Measurements from ENCODE around the gene GSC. TPM values are rescaled to one million over a fixed set of nuclear protein-coding genes. Genes with fewer than 3 reads are reported as not detected.
A peak's percentile ranks its signal among the peaks of the same experiment; 100 is the strongest.

Gene GSC
- total and polyA plus RNA-seq, 2 experiments from 2014 or later, result 0.27 to 0.97 TPM

DNA sequence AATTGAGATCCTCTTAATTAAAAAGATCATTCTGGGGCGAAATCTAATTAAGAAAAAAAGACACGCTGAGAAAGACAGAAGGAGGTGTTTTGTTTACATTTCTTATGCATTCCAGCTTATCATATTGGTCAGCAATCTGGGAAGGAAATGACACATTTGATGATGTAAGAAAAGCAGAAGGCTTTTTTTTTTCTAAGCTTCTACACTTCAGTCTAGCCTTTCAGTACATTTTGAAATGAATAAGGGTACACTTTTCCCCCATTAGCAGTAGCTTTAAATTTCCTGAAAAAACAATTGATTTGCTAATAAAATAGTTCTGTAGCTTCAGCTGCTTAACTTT, 5.9 kb upstream of the GSC start (continued):
- TF ChIP-seq CTCF (conservative IDR thresholded peaks at IDR 0.05; ENCODE audit: low read depth in 2 of 2), result no peak

DNA sequence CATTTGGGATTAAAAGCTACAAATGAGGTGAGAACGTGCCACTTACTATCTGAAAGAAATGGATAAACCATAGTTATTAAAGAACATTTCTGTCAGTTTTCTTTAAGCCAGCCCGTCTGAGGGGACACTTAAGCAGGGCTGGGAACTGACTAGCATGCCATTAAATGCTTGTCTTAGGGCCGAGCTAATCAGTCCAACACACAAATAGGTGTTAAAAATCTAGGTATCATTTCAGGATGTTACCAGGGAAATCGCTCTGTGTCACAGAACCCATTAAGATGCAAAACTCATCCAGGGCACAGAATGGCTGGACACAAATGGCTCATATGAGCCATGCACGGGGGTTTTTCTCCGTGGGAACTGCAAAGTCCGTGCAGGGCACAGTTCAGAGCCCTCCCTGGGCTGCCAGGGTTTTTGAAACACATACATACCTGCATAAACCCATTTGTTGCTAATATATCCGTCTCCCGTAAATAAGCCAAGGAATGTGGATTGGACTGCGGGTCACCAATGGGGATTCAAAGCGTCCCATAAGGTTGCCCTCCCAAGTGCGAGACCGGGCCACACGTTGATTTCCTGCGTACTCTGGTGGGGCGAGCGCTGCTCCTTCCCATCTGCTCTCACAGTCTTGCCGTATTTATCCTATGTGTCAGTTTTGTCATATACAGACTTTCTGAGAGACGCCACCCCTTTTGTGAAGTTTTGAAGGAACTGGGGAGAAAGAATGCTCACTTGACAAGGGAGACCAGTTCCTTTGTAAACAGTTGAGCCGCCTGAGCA, 5.4 kb upstream of the GSC start:
- H3K36me3 Mint-ChIP-seq (ENCODE audit: low read depth), result no peaks in the 10 kb centered on the region; the same call in 2 of the 3 replicates
- no peaks in the 10 kb centered on the region for H3K36me3 ChIP-seq (ENCODE audit: insufficient read depth)
- TF ChIP-seq, protein P1, sequence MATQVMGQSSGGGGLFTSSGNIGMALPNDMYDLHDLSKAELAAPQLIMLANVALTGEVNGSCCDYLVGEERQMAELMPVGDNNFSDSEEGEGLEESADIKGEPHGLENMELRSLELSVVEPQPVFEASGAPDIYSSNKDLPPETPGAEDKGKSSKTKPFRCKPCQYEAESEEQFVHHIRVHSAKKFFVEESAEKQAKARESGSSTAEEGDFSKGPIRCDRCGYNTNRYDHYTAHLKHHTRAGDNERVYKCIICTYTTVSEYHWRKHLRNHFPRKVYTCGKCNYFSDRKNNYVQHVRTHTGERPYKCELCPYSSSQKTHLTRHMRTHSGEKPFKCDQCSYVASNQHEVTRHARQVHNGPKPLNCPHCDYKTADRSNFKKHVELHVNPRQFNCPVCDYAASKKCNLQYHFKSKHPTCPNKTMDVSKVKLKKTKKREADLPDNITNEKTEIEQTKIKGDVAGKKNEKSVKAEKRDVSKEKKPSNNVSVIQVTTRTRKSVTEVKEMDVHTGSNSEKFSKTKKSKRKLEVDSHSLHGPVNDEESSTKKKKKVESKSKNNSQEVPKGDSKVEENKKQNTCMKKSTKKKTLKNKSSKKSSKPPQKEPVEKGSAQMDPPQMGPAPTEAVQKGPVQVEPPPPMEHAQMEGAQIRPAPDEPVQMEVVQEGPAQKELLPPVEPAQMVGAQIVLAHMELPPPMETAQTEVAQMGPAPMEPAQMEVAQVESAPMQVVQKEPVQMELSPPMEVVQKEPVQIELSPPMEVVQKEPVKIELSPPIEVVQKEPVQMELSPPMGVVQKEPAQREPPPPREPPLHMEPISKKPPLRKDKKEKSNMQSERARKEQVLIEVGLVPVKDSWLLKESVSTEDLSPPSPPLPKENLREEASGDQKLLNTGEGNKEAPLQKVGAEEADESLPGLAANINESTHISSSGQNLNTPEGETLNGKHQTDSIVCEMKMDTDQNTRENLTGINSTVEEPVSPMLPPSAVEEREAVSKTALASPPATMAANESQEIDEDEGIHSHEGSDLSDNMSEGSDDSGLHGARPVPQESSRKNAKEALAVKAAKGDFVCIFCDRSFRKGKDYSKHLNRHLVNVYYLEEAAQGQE (IDR thresholded peaks at IDR 0.05; ENCODE audit: unreplicated experiment), result peak; percentile 13
- no peak for TF ChIP-seq CREB1 (CRISPR knock-in tag; IDR thresholded peaks at IDR 0.05; ENCODE audit: low read depth)
- H3K4me1 Mint-ChIP-seq, result peaks cover 63% of the 10 kb centered on the region
- peak overlapping the region; percentile 56 for H3K4me2 ChIP-seq
- H4K20me1 ChIP-seq (replicated peaks; ENCODE audit: insufficient read depth), result peaks cover 4% of the 10 kb centered on the region
- no peak overlapping the region for H3K27ac Mint-ChIP-seq
- no peak overlapping the region for H2AFZ ChIP-seq
- no peaks in the 10 kb centered on the region for H3K79me2 ChIP-seq (replicated peaks; ENCODE audit: insufficient read depth)
- peaks cover 66% of the 10 kb centered on the region for H3K4me1 ChIP-seq (ENCODE audit: insufficient read depth)
- H3K9me2 ChIP-seq (ENCODE audit: insufficient read depth), result no peaks in the 10 kb centered on the region
- peak overlapping the region; percentile 26 for H3K4me3 ChIP-seq
- peaks cover 100% of the 10 kb centered on the region for H3K27me3 ChIP-seq (ENCODE audit: insufficient read depth)
- H3K27ac ChIP-seq (ENCODE audit: low read depth), result no peak overlapping the region
- peak; percentile 67 for DNase-seq (ENCODE audit: low spot score)
- no peak for ATAC-seq
- H3K9me3 Mint-ChIP-seq, result no peaks in the 10 kb centered on the region; the same call in 2 of the 3 replicates
- peak overlapping the region; percentile 49 for H3K4me3 Mint-ChIP-seq
- peaks cover 84% of the 10 kb centered on the region for H3K27me3 Mint-ChIP-seq (ENCODE audit: insufficient read depth, low read depth, poor library complexity)
- H3F3A ChIP-seq (replicated peaks; ENCODE audit: low read depth), result peaks cover 9% of the 10 kb centered on the region

- H3K36me3 Mint-ChIP-seq (ENCODE audit: low read depth), result no peaks in the 10 kb centered on the region; the same call in 2 of the 3 replicates
- Histone ChIP-seq H3K79me2 (replicated peaks; ENCODE audit: insufficient read depth) (no peaks in the 10 kb centered on the region), H3K4me3 (peak overlapping the region; percentile 64), H3K9me2 (ENCODE audit: insufficient read depth) (no peaks in the 10 kb centered on the region), H3K27ac (ENCODE audit: low read depth) (no peak overlapping the region), H4K20me1 (replicated peaks; ENCODE audit: insufficient read depth) (peaks cover 4% of the 10 kb centered on the region), H3F3A (replicated peaks; ENCODE audit: low read depth) (peaks cover 9% of the 10 kb centered on the region), H3K27me3 (ENCODE audit: insufficient read depth) (peaks cover 100% of the 10 kb centered on the region), H3K4me2 (peak overlapping the region; percentile 90), H3K36me3 (ENCODE audit: insufficient read depth) (no peaks in the 10 kb centered on the region), H3K4me1 (ENCODE audit: insufficient read depth) (peaks cover 63% of the 10 kb centered on the region), H2AFZ (no peak overlapping the region)
- H3K27ac Mint-ChIP-seq, result no peak overlapping the region
- ATAC-seq (no peak), DNase-seq (ENCODE audit: low spot score) (no peak)
- H3K27me3 Mint-ChIP-seq (ENCODE audit: insufficient read depth, low read depth, poor library complexity), result peaks cover 80% of the 10 kb centered on the region
- peak; percentile 18 for TF ChIP-seq EZH2 (IDR thresholded peaks at IDR 0.05; ENCODE audit: low read depth, unreplicated experiment)
- no peak for TF ChIP-seq ZNF462 (CRISPR knock-in tag; IDR thresholded peaks at IDR 0.05)
- H3K9me3 Mint-ChIP-seq, result no peaks in the 10 kb centered on the region; the same call in 2 of the 3 replicates
- H3K4me3 Mint-ChIP-seq, result peak overlapping the region; percentile 65
- peaks cover 62% of the 10 kb centered on the region for H3K4me1 Mint-ChIP-seq
Observed at GRCh38 chr14:94774344-94775090, 4.6 kb upstream of the GSC start.
